PFSK-1 (cell line): Measurements from ENCODE around the gene RAC2.

Experiments used
- FOXP2 ChIP-seq: optimal IDR thresholded peaks from 2 replicates; pipeline ENCODE3; 2011; ENCODE audit warnings: borderline replicate concordance, control low read depth, inconsistent platforms; ENCODE audit not compliant: insufficient read depth; ENCODE audit errors: extremely low read length, extremely low read depth
- POLR2AphosphoS5 ChIP-seq: IDR thresholded peaks from 2 replicates; pipeline ENCODE4 v1.6.1; 2012; ENCODE audit warnings: low read depth, mild to moderate bottlenecking, control low read depth, low read length, moderate library complexity
- REST ChIP-seq, 2 experiments: IDR thresholded peaks; 2 replicates each; pipeline versions ENCODE4 v1.6.1 to v1.8.0; 2011 to 2012; ENCODE audit warnings: low read depth in 2 of 2, low read length in 2 of 2, control low read depth in 1 of 2, inconsistent platforms in 1 of 2, mild to moderate bottlenecking in 1 of 2, moderate library complexity in 1 of 2; ENCODE audit not compliant: insufficient read depth in 1 of 2
- SIN3A ChIP-seq: IDR thresholded peaks from 2 replicates; pipeline ENCODE4 v1.6.1; 2012; ENCODE audit warnings: mild to moderate bottlenecking, low read length, moderate library complexity, borderline replicate concordance; ENCODE audit not compliant: insufficient read depth
- TAF1 ChIP-seq: IDR thresholded peaks from 2 replicates; pipeline ENCODE4 v1.6.1; 2012; ENCODE audit warnings: low read length, control low read depth, borderline replicate concordance; ENCODE audit not compliant: insufficient read depth

The RAC2 gene

GRCh38 chr22:37284805-37285355, 40.8 kb upstream of the RAC2 start:
- TF ChIP-seq FOXP2 (no peak), REST (IDR thresholded peaks at IDR 0.05; ENCODE audit: insufficient read depth in 1 of 2, low read depth in 2 of 2, low read length in 2 of 2) (no peak), TAF1 (no peak)

- TF ChIP-seq SIN3A (no peak), TAF1 (no peak), REST (IDR thresholded peaks at IDR 0.05; ENCODE audit: insufficient read depth in 1 of 2, low read depth in 2 of 2, low read length in 2 of 2) (no peak), POLR2AphosphoS5 (no peak), FOXP2 (no peak)
Observed at GRCh38 chr22:37284126-37284804, 40.2 kb upstream of the RAC2 start.

- TF ChIP-seq FOXP2 (no peak), TAF1 (no peak), POLR2AphosphoS5 (no peak), REST (IDR thresholded peaks at IDR 0.05; ENCODE audit: insufficient read depth in 1 of 2, low read depth in 2 of 2, low read length in 2 of 2) (no peak), SIN3A (no peak)
Observed at GRCh38 chr22:37283393-37283937, 39.4 kb upstream of the RAC2 start.

GRCh38 chr22:37282385-37282677, 38.3 kb upstream of the RAC2 start, which contains the start of gene CYTH4:
TSS of gene CYTH4 (plus strand) at chr22:37282508. CDS start at chr22:37282570, 62 bp downstream.
- TF ChIP-seq SIN3A (no peak), POLR2AphosphoS5 (no peak), TAF1 (no peak), FOXP2 (no peak), REST (IDR thresholded peaks at IDR 0.05; ENCODE audit: insufficient read depth in 1 of 2, low read depth in 2 of 2, low read length in 2 of 2) (no peak)

GRCh38 chr22:37281646-37282384, 37.7 kb upstream of the RAC2 start:
- no peak for TF ChIP-seq POLR2AphosphoS5
- no peak for TF ChIP-seq SIN3A
- no peak for TF ChIP-seq REST (IDR thresholded peaks at IDR 0.05; ENCODE audit: insufficient read depth in 1 of 2, low read depth in 2 of 2, low read length in 2 of 2)
- no peak for TF ChIP-seq TAF1
- TF ChIP-seq FOXP2: no peak
